GM23338 (cell line): ENCODE measurements around the gene ERC2. TPM values are rescaled to one million over a fixed set of nuclear protein-coding genes. Genes with fewer than 3 reads are reported as not detected.

Experiments
- ATAC-seq: fragments of 200-7000 bp; cut with Tn5 transposase; 3 replicates; pipeline ENCODE4 v1.9.1; 2020
- DNase-seq: peaks from one replicate; pipeline ENCODE4 v3.0.0-alpha.2; 2015; ENCODE audit warnings: low spot score
- H2AFZ ChIP-seq: fragments of 200-600 bp; sonication (generic); 2 replicates; pipeline ENCODE4 v1.8.0; 2016; ENCODE audit warnings: antibody characterized with exemption, mild to moderate bottlenecking, moderate library complexity
- H3F3A ChIP-seq: fragments of 200-600 bp; sonication (generic); replicated peaks from 2 replicates; pipeline ENCODE4 v1.8.0; 2017; ENCODE audit warnings: antibody characterized with exemption, mixed run types, low read depth
- H3K27ac ChIP-seq: fragments of 200-600 bp; sonication (generic); 2 replicates; pipeline ENCODE4 v1.6.1; 2016; ENCODE audit warnings: low read depth
- H3K27me3 ChIP-seq: fragments of 200-600 bp; sonication (generic); 2 replicates; pipeline ENCODE4 v1.8.0; 2016; ENCODE audit warnings: mild to moderate bottlenecking, mixed run types, moderate library complexity; ENCODE audit not compliant: insufficient read depth
- H3K36me3 ChIP-seq: fragments of 200-600 bp; sonication (generic); 2 replicates; pipeline ENCODE4 v1.8.0; 2016; ENCODE audit warnings: mild to moderate bottlenecking; ENCODE audit not compliant: insufficient read depth
- H3K4me1 ChIP-seq: fragments of 200-600 bp; sonication (generic); 2 replicates; pipeline ENCODE4 v1.8.0; 2016; ENCODE audit warnings: mild to moderate bottlenecking, moderate library complexity; ENCODE audit not compliant: insufficient read depth
- H3K4me2 ChIP-seq: fragments of 200-600 bp; sonication (generic); 2 replicates; pipeline ENCODE4 v1.7.1; 2017; ENCODE audit warnings: mixed run types
- H3K4me3 ChIP-seq: fragments of 200-600 bp; sonication (generic); 2 replicates; pipeline ENCODE4 v1.6.1; 2016; ENCODE audit warnings: mixed run types
- H3K79me2 ChIP-seq: fragments of 200-600 bp; sonication (generic); replicated peaks from 2 replicates; pipeline ENCODE4 v1.8.0; 2017; ENCODE audit warnings: mild to moderate bottlenecking; ENCODE audit not compliant: insufficient read depth
- H3K9me2 ChIP-seq: fragments of 200-600 bp; sonication (generic); 2 replicates; pipeline ENCODE4 v1.8.0; 2017; ENCODE audit not compliant: insufficient read depth
- H4K20me1 ChIP-seq: fragments of 200-600 bp; sonication (generic); replicated peaks from 2 replicates; pipeline ENCODE4 v1.8.0; 2017; ENCODE audit warnings: mild to moderate bottlenecking; ENCODE audit not compliant: insufficient read depth
- H3K27ac Mint-ChIP-seq: 2 replicates; pipeline ENCODE4 v1.8.0; 2020; ENCODE audit warnings: inconsistent platforms, mild to moderate bottlenecking, moderate library complexity, mixed read lengths
- H3K27me3 Mint-ChIP-seq: 3 replicates; pipeline ENCODE4 v1.8.0; 2022; ENCODE audit warnings: low read depth, mild to moderate bottlenecking, moderate library complexity, mixed read lengths, inconsistent platforms; ENCODE audit not compliant: insufficient read depth, poor library complexity
- H3K36me3 Mint-ChIP-seq: 3 replicates; pipeline ENCODE4 v1.8.0; 2021; ENCODE audit warnings: low read depth, mild to moderate bottlenecking, inconsistent platforms, moderate library complexity, mixed read lengths
- H3K4me1 Mint-ChIP-seq: 3 replicates; pipeline ENCODE4 v1.8.0; 2020; ENCODE audit warnings: mild to moderate bottlenecking, inconsistent platforms, mixed read lengths
- H3K4me3 Mint-ChIP-seq: 3 replicates; pipeline ENCODE4 v1.8.0; 2021; ENCODE audit warnings: moderate library complexity, mild to moderate bottlenecking, inconsistent platforms, mixed read lengths
- H3K9me3 Mint-ChIP-seq: 3 replicates; pipeline ENCODE4 v1.8.0; 2020; ENCODE audit warnings: moderate library complexity, mild to moderate bottlenecking, inconsistent platforms, mixed read lengths
- CREB1 ChIP-seq: fragments of 250-450 bp; sonication (Bioruptor Pico); IDR thresholded peaks from 2 replicates; pipeline ENCODE4 v1.5.0; 2020; ENCODE audit warnings: low read depth, mild to moderate bottlenecking, moderate library complexity
- EZH2 ChIP-seq: fragments of 200-600 bp; sonication (generic); IDR thresholded peaks from one replicate; pipeline ENCODE4 v1.8.0; 2017; ENCODE audit warnings: antibody characterized with exemption, mild to moderate bottlenecking, low read depth; ENCODE audit not compliant: unreplicated experiment
- EZH2phosphoT487 ChIP-seq: fragments of 200-600 bp; sonication (generic); IDR thresholded peaks from one replicate; pipeline ENCODE4 v1.8.1; 2018; ENCODE audit warnings: antibody characterized with exemption; ENCODE audit not compliant: unreplicated experiment
- JUNB ChIP-seq: IDR thresholded peaks from one replicate; pipeline ENCODE4 v1.6.1; 2016; ENCODE audit warnings: antibody characterized with exemption; ENCODE audit not compliant: unreplicated experiment
- NANOG ChIP-seq: IDR thresholded peaks from 2 replicates; pipeline ENCODE4 v1.6.1; 2016; ENCODE audit warnings: antibody characterized with exemption, borderline replicate concordance
- POLR2AphosphoS5 ChIP-seq: IDR thresholded peaks from 2 replicates; pipeline ENCODE4 v1.6.1; 2016; ENCODE audit warnings: antibody characterized with exemption, low read depth
- ZNF114 ChIP-seq: fragments of 250-450 bp; sonication (Bioruptor Pico); IDR thresholded peaks from 2 replicates; pipeline ENCODE4 v1.5.0; 2020; ENCODE audit warnings: mild to moderate bottlenecking, moderate library complexity
- ZNF331 ChIP-seq: fragments of 250-450 bp; sonication (Bioruptor Pico); IDR thresholded peaks from 2 replicates; pipeline ENCODE4 v1.5.0; 2020; ENCODE audit warnings: low read depth, mild to moderate bottlenecking, moderate library complexity
- polyA plus RNA-seq: library from polyadenylated mRNA; unstranded; fragments of >200 nt; fragmentation: Nextera tagmentation; extraction: Ambion mirVana; gene quantifications from 2 replicates; pipeline ENCODE4 v1.2.1, GENCODE V29; 2016
- total RNA-seq: library from RNA; depleted of rRNA; stranded (reverse); fragments of >200 nt; shearing (Covaris generic); gene quantifications from 2 replicates; pipeline ENCODE4 v1.2.3, GENCODE V29; 2014
- TF ChIP-seq, protein P1 (sequence below): fragments of 250-450 bp; sonication (Bioruptor Pico); IDR thresholded peaks from 2 replicates; pipeline ENCODE4 v1.5.0; 2020; ENCODE audit warnings: mild to moderate bottlenecking, moderate library complexity
- TF ChIP-seq, protein P2 (sequence below): IDR thresholded peaks from 2 replicates; pipeline ENCODE4 v1.6.1; 2016; ENCODE audit warnings: antibody characterized with exemption
- TF ChIP-seq, protein P3 (sequence below), 2 experiments: fragments of 200-600 bp in 1 of 2; sonication (generic) in 1 of 2; conservative IDR thresholded peaks; 2 replicates each; pipeline versions ENCODE4 v1.5.1 to v1.6.1; 2016 to 2017; ENCODE audit warnings: antibody characterized with exemption in 2 of 2, low read depth in 2 of 2, mild to moderate bottlenecking in 2 of 2, moderate library complexity in 1 of 2

ERC2 gene
- total and polyA plus RNA-seq, 2 experiments from 2014 or later: 11.8 to 13.7 TPM

DNA sequence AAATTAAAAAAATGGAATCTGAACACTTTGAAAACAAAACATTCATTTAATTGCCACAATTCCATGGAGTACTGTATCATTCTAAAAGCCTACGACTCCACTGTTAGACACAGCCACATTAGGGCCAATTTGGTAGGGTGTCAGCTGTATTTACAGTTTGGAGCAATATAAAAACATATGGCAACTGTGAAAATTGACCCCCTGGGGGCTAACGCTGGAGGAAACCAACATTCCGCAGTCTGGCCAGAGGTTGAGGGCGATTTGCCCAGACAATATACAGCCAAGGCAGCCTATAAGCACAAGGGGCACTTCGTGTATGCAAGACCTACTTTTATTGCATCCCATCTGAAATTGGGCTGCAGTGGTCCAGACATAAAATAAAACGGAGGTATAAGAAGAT is 504.7 kb downstream of the ERC2 start:
- Mint-ChIP-seq H3K4me1 (no peaks in the 10 kb centered on the region), H3K9me3 (no peaks in the 10 kb centered on the region), H3K36me3 (no peaks in the 10 kb centered on the region; the same call in 2 of the 3 replicates), H3K27ac (no peak overlapping the region), H3K27me3 (no peaks in the 10 kb centered on the region), H3K4me3 (no peak overlapping the region)
- Histone ChIP-seq H3K4me3 (no peak overlapping the region), H3K36me3 (no peaks in the 10 kb centered on the region), H3K27me3 (no peaks in the 10 kb centered on the region), H3K27ac (no peak overlapping the region), H3K9me2 (no peaks in the 10 kb centered on the region), H3K4me1 (no peaks in the 10 kb centered on the region), H3K4me2 (no peak overlapping the region), H2AFZ (no peak overlapping the region), H4K20me1 (no peaks in the 10 kb centered on the region), H3F3A (no peaks in the 10 kb centered on the region), H3K79me2 (no peaks in the 10 kb centered on the region)
- ATAC-seq: no peak
- DNase-seq: no peak
- TF ChIP-seq, protein P1, sequence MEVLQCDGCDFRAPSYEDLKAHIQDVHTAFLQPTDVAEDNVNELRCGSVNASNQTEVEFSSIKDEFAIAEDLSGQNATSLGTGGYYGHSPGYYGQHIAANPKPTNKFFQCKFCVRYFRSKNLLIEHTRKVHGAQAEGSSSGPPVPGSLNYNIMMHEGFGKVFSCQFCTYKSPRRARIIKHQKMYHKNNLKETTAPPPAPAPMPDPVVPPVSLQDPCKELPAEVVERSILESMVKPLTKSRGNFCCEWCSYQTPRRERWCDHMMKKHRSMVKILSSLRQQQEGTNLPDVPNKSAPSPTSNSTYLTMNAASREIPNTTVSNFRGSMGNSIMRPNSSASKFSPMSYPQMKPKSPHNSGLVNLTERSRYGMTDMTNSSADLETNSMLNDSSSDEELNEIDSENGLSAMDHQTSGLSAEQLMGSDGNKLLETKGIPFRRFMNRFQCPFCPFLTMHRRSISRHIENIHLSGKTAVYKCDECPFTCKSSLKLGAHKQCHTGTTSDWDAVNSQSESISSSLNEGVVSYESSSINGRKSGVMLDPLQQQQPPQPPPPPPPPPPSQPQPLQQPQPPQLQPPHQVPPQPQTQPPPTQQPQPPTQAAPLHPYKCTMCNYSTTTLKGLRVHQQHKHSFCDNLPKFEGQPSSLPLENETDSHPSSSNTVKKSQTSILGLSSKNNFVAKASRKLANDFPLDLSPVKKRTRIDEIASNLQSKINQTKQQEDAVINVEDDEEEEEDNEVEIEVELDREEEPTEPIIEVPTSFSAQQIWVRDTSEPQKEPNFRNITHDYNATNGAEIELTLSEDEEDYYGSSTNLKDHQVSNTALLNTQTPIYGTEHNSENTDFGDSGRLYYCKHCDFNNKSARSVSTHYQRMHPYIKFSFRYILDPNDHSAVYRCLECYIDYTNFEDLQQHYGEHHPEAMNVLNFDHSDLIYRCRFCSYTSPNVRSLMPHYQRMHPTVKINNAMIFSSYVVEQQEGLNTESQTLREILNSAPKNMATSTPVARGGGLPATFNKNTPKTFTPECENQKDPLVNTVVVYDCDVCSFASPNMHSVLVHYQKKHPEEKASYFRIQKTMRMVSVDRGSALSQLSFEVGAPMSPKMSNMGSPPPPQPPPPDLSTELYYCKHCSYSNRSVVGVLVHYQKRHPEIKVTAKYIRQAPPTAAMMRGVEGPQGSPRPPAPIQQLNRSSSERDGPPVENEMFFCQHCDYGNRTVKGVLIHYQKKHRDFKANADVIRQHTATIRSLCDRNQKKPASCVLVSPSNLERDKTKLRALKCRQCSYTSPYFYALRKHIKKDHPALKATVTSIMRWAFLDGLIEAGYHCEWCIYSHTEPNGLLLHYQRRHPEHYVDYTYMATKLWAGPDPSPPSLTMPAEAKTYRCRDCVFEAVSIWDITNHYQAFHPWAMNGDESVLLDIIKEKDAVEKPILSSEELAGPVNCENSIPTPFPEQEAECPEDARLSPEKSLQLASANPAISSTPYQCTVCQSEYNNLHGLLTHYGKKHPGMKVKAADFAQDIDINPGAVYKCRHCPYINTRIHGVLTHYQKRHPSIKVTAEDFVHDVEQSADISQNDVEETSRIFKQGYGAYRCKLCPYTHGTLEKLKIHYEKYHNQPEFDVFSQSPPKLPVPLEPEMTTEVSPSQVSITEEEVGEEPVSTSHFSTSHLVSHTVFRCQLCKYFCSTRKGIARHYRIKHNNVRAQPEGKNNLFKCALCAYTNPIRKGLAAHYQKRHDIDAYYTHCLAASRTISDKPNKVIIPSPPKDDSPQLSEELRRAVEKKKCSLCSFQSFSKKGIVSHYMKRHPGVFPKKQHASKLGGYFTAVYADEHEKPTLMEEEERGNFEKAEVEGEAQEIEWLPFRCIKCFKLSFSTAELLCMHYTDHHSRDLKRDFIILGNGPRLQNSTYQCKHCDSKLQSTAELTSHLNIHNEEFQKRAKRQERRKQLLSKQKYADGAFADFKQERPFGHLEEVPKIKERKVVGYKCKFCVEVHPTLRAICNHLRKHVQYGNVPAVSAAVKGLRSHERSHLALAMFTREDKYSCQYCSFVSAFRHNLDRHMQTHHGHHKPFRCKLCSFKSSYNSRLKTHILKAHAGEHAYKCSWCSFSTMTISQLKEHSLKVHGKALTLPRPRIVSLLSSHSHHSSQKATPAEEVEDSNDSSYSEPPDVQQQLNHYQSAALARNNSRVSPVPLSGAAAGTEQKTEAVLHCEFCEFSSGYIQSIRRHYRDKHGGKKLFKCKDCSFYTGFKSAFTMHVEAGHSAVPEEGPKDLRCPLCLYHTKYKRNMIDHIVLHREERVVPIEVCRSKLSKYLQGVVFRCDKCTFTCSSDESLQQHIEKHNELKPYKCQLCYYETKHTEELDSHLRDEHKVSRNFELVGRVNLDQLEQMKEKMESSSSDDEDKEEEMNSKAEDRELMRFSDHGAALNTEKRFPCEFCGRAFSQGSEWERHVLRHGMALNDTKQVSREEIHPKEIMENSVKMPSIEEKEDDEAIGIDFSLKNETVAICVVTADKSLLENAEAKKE (CRISPR knock-in tag): no peak
- no peak for TF ChIP-seq JUNB
- TF ChIP-seq, protein P2, sequence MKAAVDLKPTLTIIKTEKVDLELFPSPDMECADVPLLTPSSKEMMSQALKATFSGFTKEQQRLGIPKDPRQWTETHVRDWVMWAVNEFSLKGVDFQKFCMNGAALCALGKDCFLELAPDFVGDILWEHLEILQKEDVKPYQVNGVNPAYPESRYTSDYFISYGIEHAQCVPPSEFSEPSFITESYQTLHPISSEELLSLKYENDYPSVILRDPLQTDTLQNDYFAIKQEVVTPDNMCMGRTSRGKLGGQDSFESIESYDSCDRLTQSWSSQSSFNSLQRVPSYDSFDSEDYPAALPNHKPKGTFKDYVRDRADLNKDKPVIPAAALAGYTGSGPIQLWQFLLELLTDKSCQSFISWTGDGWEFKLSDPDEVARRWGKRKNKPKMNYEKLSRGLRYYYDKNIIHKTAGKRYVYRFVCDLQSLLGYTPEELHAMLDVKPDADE: no peak
- no peak for TF ChIP-seq POLR2AphosphoS5
- TF ChIP-seq EZH2phosphoT487: no peak
- TF ChIP-seq, protein P3, sequence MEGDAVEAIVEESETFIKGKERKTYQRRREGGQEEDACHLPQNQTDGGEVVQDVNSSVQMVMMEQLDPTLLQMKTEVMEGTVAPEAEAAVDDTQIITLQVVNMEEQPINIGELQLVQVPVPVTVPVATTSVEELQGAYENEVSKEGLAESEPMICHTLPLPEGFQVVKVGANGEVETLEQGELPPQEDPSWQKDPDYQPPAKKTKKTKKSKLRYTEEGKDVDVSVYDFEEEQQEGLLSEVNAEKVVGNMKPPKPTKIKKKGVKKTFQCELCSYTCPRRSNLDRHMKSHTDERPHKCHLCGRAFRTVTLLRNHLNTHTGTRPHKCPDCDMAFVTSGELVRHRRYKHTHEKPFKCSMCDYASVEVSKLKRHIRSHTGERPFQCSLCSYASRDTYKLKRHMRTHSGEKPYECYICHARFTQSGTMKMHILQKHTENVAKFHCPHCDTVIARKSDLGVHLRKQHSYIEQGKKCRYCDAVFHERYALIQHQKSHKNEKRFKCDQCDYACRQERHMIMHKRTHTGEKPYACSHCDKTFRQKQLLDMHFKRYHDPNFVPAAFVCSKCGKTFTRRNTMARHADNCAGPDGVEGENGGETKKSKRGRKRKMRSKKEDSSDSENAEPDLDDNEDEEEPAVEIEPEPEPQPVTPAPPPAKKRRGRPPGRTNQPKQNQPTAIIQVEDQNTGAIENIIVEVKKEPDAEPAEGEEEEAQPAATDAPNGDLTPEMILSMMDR (conservative IDR thresholded peaks at IDR 0.05; ENCODE audit: low read depth in 2 of 2): no peak
- TF ChIP-seq NANOG: no peak
- no peak for TF ChIP-seq CREB1 (CRISPR knock-in tag)
- no peak for TF ChIP-seq ZNF114 (CRISPR knock-in tag)
- no peak for TF ChIP-seq EZH2
- no peak for TF ChIP-seq ZNF331 (CRISPR knock-in tag)
